Heart left ventricle (tissue), 16 donors: ENCODE measurements around the gene BSPRY. TPM values are rescaled to one million over a fixed set of nuclear protein-coding genes. Genes with fewer than 3 reads are reported as not detected.

ENCODE experiments used
- ATAC-seq, 4 donors: fragments of 200-7000 bp; cut with Tn5 transposase; one replicate each; pipeline ENCODE4 v1.9.1; 2020 to 2022; ENCODE audit warnings: moderate library complexity in 4 of 4, mild to moderate bottlenecking in 3 of 4, moderate number of reproducible peaks in 1 of 4
- DNase-seq, 5 donors: peaks; one replicate each; pipeline ENCODE4 v3.0.0-alpha.2; 2020
- H3K27ac ChIP-seq, 12 donors: fragments of 200-600 bp; sonication (generic) in 4 of 12; one replicate each; pipeline versions ENCODE4 v1.5.0 to v1.8.0; 2016 to 2022; ENCODE audit warnings: mild to moderate bottlenecking in 2 of 12
- H3K27me3 ChIP-seq, 9 donors: fragments of 200-600 bp; sonication (generic) in 2 of 9; one replicate each; pipeline versions ENCODE4 v1.5.1 to v1.8.0; 2016 to 2022; ENCODE audit warnings: mild to moderate bottlenecking in 3 of 9
- H3K36me3 ChIP-seq, 9 donors: fragments of 200-600 bp; sonication (generic) in 2 of 9; one replicate each; pipeline versions ENCODE4 v1.5.0 to v1.8.0; 2018 to 2022; ENCODE audit warnings: mild to moderate bottlenecking in 2 of 9
- H3K4me1 ChIP-seq, 12 donors: fragments of 200-600 bp; sonication (generic) in 4 of 12; one replicate each; pipeline versions ENCODE4 v1.5.0 to v1.8.0; 2016 to 2022; ENCODE audit warnings: mild to moderate bottlenecking in 3 of 12
- H3K4me3 ChIP-seq, 12 donors: fragments of 200-600 bp; sonication (generic) in 4 of 12; one replicate each; pipeline versions ENCODE4 v1.5.0 to v1.8.0; 2017 to 2022; ENCODE audit warnings: mild to moderate bottlenecking in 9 of 12, moderate library complexity in 4 of 12
- H3K9me3 ChIP-seq, 12 donors: fragments of 200-600 bp; sonication (generic) in 4 of 12; one replicate each; pipeline versions ENCODE4 v1.5.0 to v1.8.0; 2016 to 2022; ENCODE audit warnings: mild to moderate bottlenecking in 1 of 12
- CTCF ChIP-seq, 12 donors: fragments of 200-600 bp; sonication (generic) in 4 of 12; IDR thresholded peaks; one replicate each; pipeline versions ENCODE4 v1.5.0 to v1.8.0; 2018 to 2022; ENCODE audit warnings: antibody characterized with exemption in 12 of 12, mild to moderate bottlenecking in 5 of 12
- POLR2A ChIP-seq, 2 donors: fragments of 450-650 bp; IDR thresholded peaks; one replicate each; pipeline ENCODE4 v1.6.1; 2017; ENCODE audit warnings: antibody characterized with exemption in 2 of 2, mild to moderate bottlenecking in 2 of 2, moderate library complexity in 2 of 2
- WGBS, 4 donors: extraction: QIAGEN DNeasy Blood & Tissue Kit in 2 of 4; methylation state at CpG; one replicate each; pipeline versions ENCODE4 v1.1.5 to v1.1.7; 2013 to 2018; 5-methylcytosine and 5-hydroxymethylcytosine counted together
- intact Hi-C, 10 donors: fragments of 100-400 bp; cut with DNase I; formaldehyde crosslinking; loops; one replicate each; pipeline versions ENCODE4 v1.11.1 to v1.14.2; 2022
- polyA plus RNA-seq, 2 donors: library from polyadenylated mRNA; stranded (reverse); fragments of 200-250 nt; gene quantifications; one replicate each; pipeline ENCODE4 v1.2.3, GENCODE V29; 2013
- total RNA-seq, 9 donors: library from RNA; depleted of rRNA in 2 of 9; stranded (reverse); fragments of >200 nt in 2 of 9; fragmentation: NEBNext Ultra II Directional in 3 of 9; extraction: Animal tissue kit (Norgen Biotek cat#: 25700) in 3 of 9; gene quantifications; one replicate each; pipeline versions ENCODE4 v1.1.0 to v1.2.4, GENCODE V29; 2016 to 2023
- donor health status: ischemic (EF 13 %, LVEDD 7.1; RV severe dilation, severe dysfunction).
- donor health status: healthy with polysubstance abuse.
- donor health status: DM: no; HTN: yes; CAD: no.
- donor health status: DM: no; HTN: no; CAD: no.
- donor health status: ischemic (EF 25% LVEDD 6.9; RV normal size, moderate dysfunction).
- donor health status: ischemic (EF 25% LVEDD 5.7; RV mildly dilated, moderate dysfunction).
- donor health status: healthy.
- donor health status: DM: yes; HTN: yes; CAD: no.
- donor health status: ischemic (EF 35%, LVEDD 5.7; RV mildly dilated, moderate dysfunction).
- donor health status: nonischemic (EF 11% LVEDD 7.7; RV severe dilation, severe dysfunction).
- donor health status: DM: yes; HTN: yes; CAD: no.
- donor health status: PGD.
- donor health status: ischemic (EF 29% LVEDD 5.4; RV normal size, mild dysfunction).
- donor health status: nonischemic (EF 23%, LVEDD 6.1; RV moderate dilation, normal function).

The BSPRY gene
- total and polyA plus RNA-seq, 11 donors, result 0.39 to 7.6 (median 1.7) TPM; not detected in 1

GRCh38 chr9:113395000-113395861, 45.9 kb downstream of the BSPRY start:
- Histone ChIP-seq H3K4me1 (peaks cover 0 to 28% (median 17%) of the 10 kb centered on the region in 12 donors), H3K27ac (no peak overlapping the region), H3K27me3 (no peaks in the 10 kb centered on the region), H3K4me3 (no peak overlapping the region), H3K36me3 (peaks cover 0 to 50% (median 28%) of the 10 kb centered on the region in 9 donors), H3K9me3 (no peaks in the 10 kb centered on the region)
- DNase-seq (no peak), ATAC-seq (no peak)
- WGBS, 4 donors, result 95 to 98% (median 96%) methylated on average over 9 of the region's 9 CpGs
- intact Hi-C loops, result loop anchor here in 3 of 10 donors (5.0 to 10.0 kb wide), 2 partner anchors 50 to 53 kb away; partner anchors contain the start of genes WDR31 (in 3 of the 3) and BSPRY (in 1 of the 3)
- TF ChIP-seq CTCF (IDR thresholded peaks at IDR 0.05), result no peak
- no peak for TF ChIP-seq POLR2A (IDR thresholded peaks at IDR 0.05)

- Histone ChIP-seq H3K36me3 (peaks cover 0 to 30% (median 8%) of the 10 kb centered on the region in 9 donors), H3K4me1 (peaks cover 0 to 39% (median 23%) of the 10 kb centered on the region in 12 donors), H3K27me3 (no peaks in the 10 kb centered on the region), H3K4me3 (no peak overlapping the region), H3K27ac (no peak overlapping the region), H3K9me3 (no peaks in the 10 kb centered on the region)
- TF ChIP-seq CTCF (IDR thresholded peaks at IDR 0.05), result no peak
- no peak for TF ChIP-seq POLR2A (IDR thresholded peaks at IDR 0.05)
- intact Hi-C loops, result loop anchor here in 3 of 10 donors (5.0 to 10.0 kb wide), 2 partner anchors 52 to 55 kb away; partner anchors contain the start of genes WDR31 (in 3 of the 3) and BSPRY (in 1 of the 3)
- ATAC-seq (no peak), DNase-seq (no peak)
- WGBS, 4 donors, result 81 to 89% (median 83%) methylated on average over 3 of the region's 3 CpGs
Observed at GRCh38 chr9:113397203-113397631, 47.9 kb downstream of the BSPRY start.

GRCh38 chr9:113398796-113399195, 49.5 kb downstream of the BSPRY start:
- Histone ChIP-seq H3K27me3 (no peaks in the 10 kb centered on the region), H3K36me3 (peaks cover 0 to 17% (median 0%) of the 10 kb centered on the region in 9 donors), H3K4me3 (peak overlapping the region in 1 of 12 donors; percentile 2), H3K9me3 (no peaks in the 10 kb centered on the region), H3K27ac (peak overlapping the region in 11 of 12 donors; percentile 20 to 88 (median 48)), H3K4me1 (peaks cover 0 to 39% (median 23%) of the 10 kb centered on the region in 12 donors)
- DNase-seq (no peak), ATAC-seq (no peak)
- TF ChIP-seq CTCF (IDR thresholded peaks at IDR 0.05), result no peak
- TF ChIP-seq POLR2A (IDR thresholded peaks at IDR 0.05), result no peak
- WGBS, 4 donors, result 83 to 93% (median 91%) methylated on average over 5 of the region's 5 CpGs
- intact Hi-C loops, result loop anchor here in 4 of 10 donors (2.0 to 10.0 kb wide), 3 partner anchors 54 to 88 kb away; partner anchors contain the start of genes WDR31 (in 3 of the 4) and BSPRY (in 1 of the 4)
